ENCODE data around the gene UQCRQ. TPM values are rescaled to one million over a fixed set of nuclear protein-coding genes. Genes with fewer than 3 reads are reported as not detected.
A peak's percentile ranks its signal among the peaks of the same experiment; 100 is the strongest.

Gene UQCRQ
- total and polyA plus RNA-seq, 2 experiments from 2014 or later = 104 to 1,308 TPM

GRCh38 chr5:132865668-132866341 is 637 bp upstream of the UQCRQ start:
- H3K4me3 Mint-ChIP-seq = peak overlapping the region; percentile 99
- no peaks in the 10 kb centered on the region for H3K9me2 ChIP-seq (ENCODE audit: insufficient read depth)
- no peak for ATAC-seq
- peak overlapping the region; percentile 74 for H3K4me2 ChIP-seq
- peaks cover 9% of the 10 kb centered on the region for H3K27me3 Mint-ChIP-seq (ENCODE audit: insufficient read depth, low read depth, poor library complexity)
- H2AFZ ChIP-seq = peak overlapping the region; percentile 93
- H3K9me3 Mint-ChIP-seq = no peaks in the 10 kb centered on the region
- H3K36me3 ChIP-seq (ENCODE audit: insufficient read depth) = peaks cover 15% of the 10 kb centered on the region
- peak overlapping the region; percentile 97 for H3K27ac ChIP-seq (ENCODE audit: low read depth)
- TF ChIP-seq STAT1 (IDR thresholded peaks at IDR 0.05; ENCODE audit: unreplicated experiment) (no peak), EZH2phosphoT487 (IDR thresholded peaks at IDR 0.05; ENCODE audit: unreplicated experiment) (no peak), CREB1 (CRISPR knock-in tag; IDR thresholded peaks at IDR 0.05; ENCODE audit: low read depth) (no peak)
- peaks cover 26% of the 10 kb centered on the region for H3F3A ChIP-seq (replicated peaks; ENCODE audit: low read depth)
- peaks cover 16% of the 10 kb centered on the region for H3K4me1 ChIP-seq (ENCODE audit: insufficient read depth)
- peaks cover 23% of the 10 kb centered on the region for H3K4me1 Mint-ChIP-seq
- no peak for DNase-seq (ENCODE audit: low spot score)
- H3K27me3 ChIP-seq (ENCODE audit: insufficient read depth) = no peaks in the 10 kb centered on the region
- peak overlapping the region; percentile 100 for H3K27ac Mint-ChIP-seq
- peaks cover 20% of the 10 kb centered on the region for H3K79me2 ChIP-seq (replicated peaks; ENCODE audit: insufficient read depth)
- peaks cover 8% of the 10 kb centered on the region; the same call in 1 of the 2 replicates for H4K20me1 ChIP-seq (replicated peaks; ENCODE audit: insufficient read depth)
- H3K36me3 Mint-ChIP-seq (ENCODE audit: low read depth) = peaks cover 35% of the 10 kb centered on the region
- H3K4me3 ChIP-seq = peak overlapping the region; percentile 98

- Histone ChIP-seq H3K4me1 (ENCODE audit: insufficient read depth) (peaks cover 16% of the 10 kb centered on the region), H3K27ac (ENCODE audit: low read depth) (peak overlapping the region; percentile 85; the same call in 1 of the 2 replicates), H2AFZ (peak overlapping the region; percentile 45; the same call in 1 of the 2 replicates), H3K4me3 (peak overlapping the region; percentile 98), H3K4me2 (peak overlapping the region; percentile 100), H3K36me3 (ENCODE audit: insufficient read depth) (peaks cover 15% of the 10 kb centered on the region), H3K9me2 (ENCODE audit: insufficient read depth) (no peaks in the 10 kb centered on the region), H3K27me3 (ENCODE audit: insufficient read depth) (no peaks in the 10 kb centered on the region), H4K20me1 (replicated peaks; ENCODE audit: insufficient read depth) (peaks cover 8% of the 10 kb centered on the region), H3K79me2 (replicated peaks; ENCODE audit: insufficient read depth) (peaks cover 20% of the 10 kb centered on the region), H3F3A (replicated peaks; ENCODE audit: low read depth) (peaks cover 27% of the 10 kb centered on the region)
- Mint-ChIP-seq H3K36me3 (ENCODE audit: low read depth) (peaks cover 35% of the 10 kb centered on the region), H3K27me3 (ENCODE audit: insufficient read depth, low read depth, poor library complexity) (peaks cover 9% of the 10 kb centered on the region), H3K4me3 (peak overlapping the region; percentile 99), H3K4me1 (peaks cover 21% of the 10 kb centered on the region), H3K9me3 (no peaks in the 10 kb centered on the region), H3K27ac (peak overlapping the region; percentile 100)
- no peak for DNase-seq (ENCODE audit: low spot score)
- ATAC-seq = peak; percentile 15
- TF ChIP-seq ZNF114 (CRISPR knock-in tag; IDR thresholded peaks at IDR 0.05) = no peak
- TF ChIP-seq POLR2AphosphoS5 (IDR thresholded peaks at IDR 0.05; ENCODE audit: low read depth) = no peak
- TF ChIP-seq ZNF331 (CRISPR knock-in tag; IDR thresholded peaks at IDR 0.05; ENCODE audit: low read depth) = no peak
- no peak for TF ChIP-seq NANOG (IDR thresholded peaks at IDR 0.05; ENCODE audit: borderline replicate concordance)
- no peak for TF ChIP-seq ETS1 (IDR thresholded peaks at IDR 0.05)
- TF ChIP-seq EZH2 (IDR thresholded peaks at IDR 0.05; ENCODE audit: low read depth, unreplicated experiment) = no peak
- no peak for TF ChIP-seq JUNB (IDR thresholded peaks at IDR 0.05; ENCODE audit: unreplicated experiment)
- no peak for TF ChIP-seq CREB1 (CRISPR knock-in tag; IDR thresholded peaks at IDR 0.05; ENCODE audit: low read depth)
- no peak for TF ChIP-seq ZNF462 (CRISPR knock-in tag; IDR thresholded peaks at IDR 0.05)
Measured at GRCh38 chr5:132867046-132867451, 607 bp downstream of the UQCRQ start.

Data from GM23338 (cell line).